ENCODE measurements around the gene ZNF195.
"Not testable (repeated sequence)": the region's sequence is repeated elsewhere in the genome, so short reads cannot be mapped to it uniquely, and the experiment has no call there.

DNA sequence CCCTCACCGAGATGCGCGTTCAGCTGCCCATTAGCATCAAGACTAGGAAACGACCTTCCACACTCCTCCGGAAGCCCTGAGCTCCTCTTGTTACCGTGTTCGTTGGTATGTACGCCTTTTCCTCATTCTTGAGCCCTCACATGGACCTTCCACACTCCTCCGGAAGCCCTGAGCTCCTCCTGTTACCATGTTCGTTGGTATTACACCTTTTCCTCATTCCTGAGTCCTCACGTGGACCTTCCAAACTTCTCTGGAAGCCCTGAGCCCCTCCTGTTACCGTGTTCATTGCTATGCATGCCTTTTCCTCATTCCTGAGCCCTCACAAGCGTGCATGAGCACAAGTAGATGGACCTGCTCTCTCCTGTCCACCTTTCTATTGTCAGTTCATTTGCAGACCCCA, 52.5 kb downstream of the ZNF195 start:
- TF ChIP-seq, protein P1, sequence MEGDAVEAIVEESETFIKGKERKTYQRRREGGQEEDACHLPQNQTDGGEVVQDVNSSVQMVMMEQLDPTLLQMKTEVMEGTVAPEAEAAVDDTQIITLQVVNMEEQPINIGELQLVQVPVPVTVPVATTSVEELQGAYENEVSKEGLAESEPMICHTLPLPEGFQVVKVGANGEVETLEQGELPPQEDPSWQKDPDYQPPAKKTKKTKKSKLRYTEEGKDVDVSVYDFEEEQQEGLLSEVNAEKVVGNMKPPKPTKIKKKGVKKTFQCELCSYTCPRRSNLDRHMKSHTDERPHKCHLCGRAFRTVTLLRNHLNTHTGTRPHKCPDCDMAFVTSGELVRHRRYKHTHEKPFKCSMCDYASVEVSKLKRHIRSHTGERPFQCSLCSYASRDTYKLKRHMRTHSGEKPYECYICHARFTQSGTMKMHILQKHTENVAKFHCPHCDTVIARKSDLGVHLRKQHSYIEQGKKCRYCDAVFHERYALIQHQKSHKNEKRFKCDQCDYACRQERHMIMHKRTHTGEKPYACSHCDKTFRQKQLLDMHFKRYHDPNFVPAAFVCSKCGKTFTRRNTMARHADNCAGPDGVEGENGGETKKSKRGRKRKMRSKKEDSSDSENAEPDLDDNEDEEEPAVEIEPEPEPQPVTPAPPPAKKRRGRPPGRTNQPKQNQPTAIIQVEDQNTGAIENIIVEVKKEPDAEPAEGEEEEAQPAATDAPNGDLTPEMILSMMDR (IDR thresholded peaks at IDR 0.05) = not testable (repeated sequence)
- not testable (repeated sequence) for TF ChIP-seq POLR2AphosphoS5 (IDR thresholded peaks at IDR 0.05)
